Endothelial cell of umbilical vein (primary cell): ENCODE measurements around the gene CDKN2B-AS1. TPM values are rescaled to one million over a fixed set of nuclear protein-coding genes. Genes with fewer than 3 reads are reported as not detected.

Experiments used
- BruUV-seq: library from RNA; stranded (reverse); fragments of 400-500 nt; replicated peaks from 2 replicates; lab custom pipeline; 2021; lab: Mats Ljungman, UMichigan
- CTCF ChIA-PET: fragments of 300-600, 350-600 bp; sonication (Branson Sonifier 250); formaldehyde crosslinking; loops from one replicate; lab custom pipeline; 2021; ENCODE audit warnings: antibody characterized with exemption, inconsistent platforms; lab: Charles Lee
- POLR2A ChIA-PET: fragments of 300-600, 350-600 bp; sonication (Branson Sonifier 250); formaldehyde crosslinking; loops from one replicate; lab custom pipeline; 2021; ENCODE audit warnings: antibody characterized with exemption, inconsistent platforms; lab: Charles Lee
- DNase-seq: peaks from one replicate; pipeline ENCODE4 v3.0.0-alpha.2; 2011; ENCODE audit warnings: low read depth, low spot score
- FAIRE-seq: peaks from 2 replicates; lab custom pipeline; 2011; peaks lifted over from hg19 to GRCh38; lab: Jason Lieb, UNC
- H2AFZ ChIP-seq: 2 replicates; pipeline ENCODE4 v1.6.0; 2012; ENCODE audit warnings: low read depth, low read length, control low read depth, inconsistent platforms
- H3K27ac ChIP-seq: 2 replicates; pipeline ENCODE4 v1.5.1; 2011; ENCODE audit warnings: low read depth, mild to moderate bottlenecking, control low read depth, low read length, moderate library complexity; ENCODE audit not compliant: insufficient read depth
- H3K27me3 ChIP-seq, 2 experiments: 2 replicates each; pipeline versions ENCODE4 v1.6.0 to v1.6.1; 2011; ENCODE audit warnings: low read length in 2 of 2, mixed read lengths in 1 of 2; ENCODE audit not compliant: control insufficient read depth in 2 of 2, insufficient read depth in 2 of 2
- H3K36me3 ChIP-seq, 2 experiments: 2 replicates in 1 of 2; 3 replicates in 1 of 2; pipeline ENCODE4 v1.5.1; 2011; ENCODE audit warnings: low read length in 2 of 2, mild to moderate bottlenecking in 1 of 2, moderate library complexity in 1 of 2; ENCODE audit not compliant: control insufficient read depth in 2 of 2, insufficient read depth in 2 of 2; ENCODE audit errors: extremely low read depth in 1 of 2
- H3K4me1 ChIP-seq: 3 replicates; pipeline ENCODE4 v1.5.1; 2011; ENCODE audit warnings: mild to moderate bottlenecking, low read length; ENCODE audit not compliant: control insufficient read depth, insufficient read depth; ENCODE audit errors: extremely low read depth
- H3K4me2 ChIP-seq: 2 replicates; pipeline ENCODE4 v1.6.1; 2011; ENCODE audit warnings: low read length, control low read depth, mixed read lengths; ENCODE audit not compliant: insufficient read depth
- H3K4me3 ChIP-seq, 3 experiments: fragments of 200-600 bp in 1 of 3; sonication (generic), shearing (Covaris generic) in 1 of 3; replicated peaks in 1 of 3; 2 replicates each; pipeline ENCODE4 v1.5.1; 2011 to 2016; ENCODE audit warnings: control low read depth in 3 of 3, low read length in 3 of 3, mild to moderate bottlenecking in 2 of 3, inconsistent platforms in 1 of 3, low read depth in 1 of 3, moderate library complexity in 1 of 3; ENCODE audit not compliant: insufficient read depth in 1 of 3
- H3K79me2 ChIP-seq: 2 replicates; pipeline ENCODE4 v1.6.0; 2012; ENCODE audit warnings: low read length, inconsistent platforms; ENCODE audit not compliant: control insufficient read depth, insufficient read depth
- H3K9ac ChIP-seq: replicated peaks from 2 replicates; pipeline ENCODE3; 2011; ENCODE audit warnings: low read length, control low read depth; ENCODE audit not compliant: insufficient read depth; ENCODE audit errors: extremely low read depth
- H3K9me1 ChIP-seq: replicated peaks from 3 replicates; pipeline ENCODE4 v1.6.0; 2011; ENCODE audit warnings: mild to moderate bottlenecking, low read length; ENCODE audit not compliant: control insufficient read depth, insufficient read depth; ENCODE audit errors: extremely low read depth
- H3K9me3 ChIP-seq: replicated peaks from 2 replicates; pipeline ENCODE4 v1.5.1; 2012; ENCODE audit warnings: low read length, inconsistent platforms; ENCODE audit not compliant: control insufficient read depth, insufficient read depth
- H4K20me1 ChIP-seq: replicated peaks from 2 replicates; pipeline ENCODE3; 2011; ENCODE audit warnings: mild to moderate bottlenecking, low read length; ENCODE audit not compliant: control insufficient read depth, insufficient read depth; ENCODE audit errors: extremely low read depth
- CTCF ChIP-seq, 2 donors: IDR thresholded peaks; 1 replicate in 1 of 2; 2 replicates in 1 of 2; pipeline ENCODE4 v1.5.1; 2011; ENCODE audit warnings: low read length in 2 of 2, mild to moderate bottlenecking in 2 of 2, moderate library complexity in 2 of 2, control low read depth in 1 of 2, inconsistent platforms in 1 of 2, low read depth in 1 of 2; ENCODE audit not compliant: insufficient read depth in 1 of 2; ENCODE audit errors: extremely low read depth in 1 of 2
- EZH2 ChIP-seq: IDR thresholded peaks from 2 replicates; pipeline ENCODE4 v1.6.1; 2012; ENCODE audit warnings: borderline replicate concordance, low read depth, mild to moderate bottlenecking, moderate library complexity, low read length, inconsistent platforms; ENCODE audit not compliant: severe bottlenecking
- FOS ChIP-seq: IDR thresholded peaks from 2 replicates; pipeline ENCODE4 v1.6.1; 2011; ENCODE audit warnings: mild to moderate bottlenecking, low read length, moderate library complexity, borderline replicate concordance; ENCODE audit not compliant: insufficient read depth
- GATA2 ChIP-seq: IDR thresholded peaks from 2 replicates; pipeline ENCODE4 v1.7.0; 2011; ENCODE audit warnings: low read depth, mild to moderate bottlenecking, moderate library complexity, mixed read lengths, low read length; ENCODE audit not compliant: insufficient read length, insufficient read depth
- JUN ChIP-seq: IDR thresholded peaks from 2 replicates; pipeline ENCODE4 v1.6.1; 2011; ENCODE audit warnings: borderline replicate concordance, low read depth; ENCODE audit not compliant: insufficient read length, insufficient read depth
- MAX ChIP-seq: IDR thresholded peaks from 2 replicates; pipeline ENCODE4 v1.6.1; 2011; ENCODE audit not compliant: insufficient read depth, insufficient read length
- MYC ChIP-seq: IDR thresholded peaks from one replicate; pipeline ENCODE4 v1.6.1; 2011; ENCODE audit warnings: mild to moderate bottlenecking, low read depth, low read length
- POLR2A ChIP-seq: IDR thresholded peaks from 2 replicates; pipeline ENCODE4 v1.6.1; 2012; ENCODE audit warnings: low read depth, mild to moderate bottlenecking, control low read depth, low read length
- POLR2AphosphoS5 ChIP-seq: IDR thresholded peaks from 2 replicates; pipeline ENCODE4 v1.6.1; 2012; ENCODE audit warnings: low read depth, mild to moderate bottlenecking, control low read depth, low read length, moderate library complexity; ENCODE audit not compliant: insufficient read depth
- dilution Hi-C: fragments of 300-500 bp; cut with MboI; formaldehyde crosslinking; loops from one replicate; pipeline ENCODE4 v1.15.0; 2019; ENCODE audit warnings: low sequenced_read_pairs; ENCODE audit not compliant: extremely low pct_ligation_motif_present
- intact Hi-C: fragments of 100-400 bp; cut with micrococcal nuclease; formaldehyde crosslinking; loops from one replicate; pipeline ENCODE4 v1.10.0; 2022
- polyA plus RNA-seq, 4 experiments: library from polyadenylated mRNA; depleted of rRNA in 3 of 4; stranded (reverse) in 3 of 4; unstranded in 1 of 4; fragments of >200 nt; gene quantifications; 2 replicates each; pipeline versions ENCODE4 v1.2.1 to v1.2.3, GENCODE V29; 2011 to 2012; ENCODE audit warnings: missing spikeins in 1 of 4
- total RNA-seq: library from RNA; stranded (reverse); gene quantifications from 2 replicates; pipeline ENCODE4 v1.2.3, GENCODE V29; 2021

Gene CDKN2B-AS1
- total and polyA plus RNA-seq, 2 donors (not counting 3 experiments of a cell fraction or from before 2014, with no cell fraction given), result 0.44 to 1.9 TPM

DNA sequence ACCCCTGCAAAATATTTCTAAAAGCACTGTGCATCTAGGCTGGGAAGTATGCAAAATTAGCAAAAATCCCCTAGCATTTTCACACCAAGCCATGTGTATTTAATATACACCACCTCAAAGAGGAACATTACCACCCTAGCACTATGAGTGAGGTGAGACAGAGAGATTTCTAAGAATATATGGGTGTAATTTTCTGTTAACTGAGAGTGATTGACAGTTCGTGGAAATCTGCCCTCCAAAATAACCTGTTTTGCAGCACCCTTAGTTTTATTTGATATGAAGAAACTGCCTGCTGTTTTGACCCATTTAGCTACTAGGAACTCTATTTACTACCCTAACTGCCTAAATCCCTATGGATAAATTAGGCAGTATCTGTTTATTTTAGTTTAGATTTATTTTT is 78.8 kb downstream of the CDKN2B-AS1 start:
- ChIA-PET CTCF (interaction anchor here (1.1 kb wide), 1 partner anchor 155 kb away, joined by 4 read pairs; no protein-coding TSS in a partner anchor), POLR2A (no interaction called here)
- TF ChIP-seq CTCF (IDR thresholded peaks at IDR 0.05; ENCODE audit: extremely low read depth in 1 of 2, insufficient read depth in 1 of 2, low read depth in 1 of 2, low read length in 2 of 2), result no peak
- no peak for TF ChIP-seq MAX
- no peak for TF ChIP-seq GATA2
- Histone ChIP-seq H2AFZ (no peak overlapping the region), H3K9me3 (no peaks in the 10 kb centered on the region), H3K79me2 (no peaks in the 10 kb centered on the region), H3K27me3 (no peaks in the 10 kb centered on the region), H3K36me3 (no peaks in the 10 kb centered on the region), H3K9ac (no peak overlapping the region), H3K4me1 (no peaks in the 10 kb centered on the region), H3K27ac (no peak overlapping the region), H3K4me3 (no peak overlapping the region), H4K20me1 (no peaks in the 10 kb centered on the region), H3K4me2 (no peak overlapping the region), H3K9me1 (no peaks in the 10 kb centered on the region)
- FAIRE-seq (no peak), DNase-seq (no peak)
- dilution Hi-C loops, result no loop called here
- intact Hi-C loops, result no loop called here
- BruUV-seq, result no TSS peak

- Histone ChIP-seq H3K4me3 (no peak overlapping the region), H3K36me3 (no peaks in the 10 kb centered on the region), H2AFZ (no peak overlapping the region), H3K4me1 (no peaks in the 10 kb centered on the region), H3K79me2 (no peaks in the 10 kb centered on the region), H4K20me1 (no peaks in the 10 kb centered on the region), H3K9ac (no peak overlapping the region), H3K27ac (no peak overlapping the region), H3K27me3 (no peaks in the 10 kb centered on the region), H3K9me3 (no peaks in the 10 kb centered on the region), H3K9me1 (no peaks in the 10 kb centered on the region), H3K4me2 (no peak overlapping the region)
- intact Hi-C loops (no loop called here), dilution Hi-C loops (no loop called here)
- ChIA-PET CTCF (interaction anchor here (1.1 kb wide), 1 partner anchor 10 kb away, joined by 5 read pairs; no protein-coding TSS in a partner anchor), POLR2A (no interaction called here)
- TF ChIP-seq GATA2 (no peak), EZH2 (no peak), JUN (no peak), POLR2A (no peak), CTCF (IDR thresholded peaks at IDR 0.05; ENCODE audit: extremely low read depth in 1 of 2, insufficient read depth in 1 of 2, low read depth in 1 of 2, low read length in 2 of 2) (no peak), MAX (no peak), FOS (no peak), POLR2AphosphoS5 (no peak), MYC (no peak)
- FAIRE-seq (no peak), DNase-seq (no peak)
- BruUV-seq, result no TSS peak
Observed at GRCh38 chr9:22078081-22078480, 83.5 kb downstream of the CDKN2B-AS1 start.
